Nephron (organoid): ENCODE results near the gene ITPR3.

ENCODE experiments used
- H3K27ac Mint-ChIP-seq, 3 experiments: 2 replicates each; pipeline ENCODE4 v1.8.0; 2020; ENCODE audit warnings: mixed read lengths in 3 of 3, mild to moderate bottlenecking in 2 of 3, moderate library complexity in 1 of 3
- H3K27me3 Mint-ChIP-seq: 2 replicates; pipeline ENCODE4 v1.8.0; 2021; ENCODE audit warnings: low read depth, mild to moderate bottlenecking, moderate library complexity, mixed read lengths
- H3K36me3 Mint-ChIP-seq: 2 replicates; pipeline ENCODE4 v1.8.0; 2020; ENCODE audit warnings: low read depth, mixed read lengths
- H3K4me1 Mint-ChIP-seq: 2 replicates; pipeline ENCODE4 v1.8.0; 2020; ENCODE audit warnings: mixed read lengths
- H3K4me3 Mint-ChIP-seq, 3 experiments: 2 replicates each; pipeline ENCODE4 v1.8.0; 2020; ENCODE audit warnings: mild to moderate bottlenecking in 3 of 3, mixed read lengths in 3 of 3, moderate library complexity in 2 of 3
- H3K9me3 Mint-ChIP-seq: 2 replicates; pipeline ENCODE4 v1.8.0; 2020; ENCODE audit warnings: mixed read lengths
- TF ChIP-seq, protein P1 (sequence below), 3 experiments: fragments of 200-600 bp; sonication (generic); IDR thresholded peaks; one replicate each; pipeline ENCODE4 v1.5.0; 2021; ENCODE audit warnings: antibody characterized with exemption in 3 of 3; ENCODE audit not compliant: unreplicated experiment in 3 of 3

The ITPR3 gene

DNA sequence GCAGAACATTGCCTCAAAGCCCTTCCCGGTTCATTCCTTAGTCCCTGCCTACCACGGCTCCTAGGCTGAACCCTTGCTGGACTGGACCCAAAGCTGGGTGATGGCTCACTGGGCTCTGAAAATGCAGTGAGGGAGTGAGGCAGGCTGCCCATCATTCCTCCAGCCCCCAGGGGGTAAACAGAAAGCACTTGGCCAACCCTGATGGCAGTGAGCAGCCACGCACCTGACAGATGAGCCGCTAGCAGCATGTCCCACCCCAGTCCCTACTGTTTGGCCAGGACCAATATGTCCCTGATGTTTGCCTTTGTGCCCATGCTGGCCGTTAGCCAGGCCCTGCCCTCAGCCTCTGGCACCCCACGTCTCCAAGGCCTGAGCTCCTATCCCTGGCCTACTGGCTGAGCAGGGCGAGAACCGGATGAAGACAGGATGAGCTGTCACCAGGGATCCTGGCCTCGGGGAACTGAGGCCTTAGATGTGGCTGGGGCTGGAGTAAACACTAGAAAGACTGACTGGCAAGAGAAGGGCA, 21.6 kb upstream of the ITPR3 start:
- Mint-ChIP-seq H3K27ac (no peak overlapping the region), H3K4me1 (no peaks in the 10 kb centered on the region)
- TF ChIP-seq, protein P1, sequence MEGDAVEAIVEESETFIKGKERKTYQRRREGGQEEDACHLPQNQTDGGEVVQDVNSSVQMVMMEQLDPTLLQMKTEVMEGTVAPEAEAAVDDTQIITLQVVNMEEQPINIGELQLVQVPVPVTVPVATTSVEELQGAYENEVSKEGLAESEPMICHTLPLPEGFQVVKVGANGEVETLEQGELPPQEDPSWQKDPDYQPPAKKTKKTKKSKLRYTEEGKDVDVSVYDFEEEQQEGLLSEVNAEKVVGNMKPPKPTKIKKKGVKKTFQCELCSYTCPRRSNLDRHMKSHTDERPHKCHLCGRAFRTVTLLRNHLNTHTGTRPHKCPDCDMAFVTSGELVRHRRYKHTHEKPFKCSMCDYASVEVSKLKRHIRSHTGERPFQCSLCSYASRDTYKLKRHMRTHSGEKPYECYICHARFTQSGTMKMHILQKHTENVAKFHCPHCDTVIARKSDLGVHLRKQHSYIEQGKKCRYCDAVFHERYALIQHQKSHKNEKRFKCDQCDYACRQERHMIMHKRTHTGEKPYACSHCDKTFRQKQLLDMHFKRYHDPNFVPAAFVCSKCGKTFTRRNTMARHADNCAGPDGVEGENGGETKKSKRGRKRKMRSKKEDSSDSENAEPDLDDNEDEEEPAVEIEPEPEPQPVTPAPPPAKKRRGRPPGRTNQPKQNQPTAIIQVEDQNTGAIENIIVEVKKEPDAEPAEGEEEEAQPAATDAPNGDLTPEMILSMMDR (IDR thresholded peaks at IDR 0.05; ENCODE audit: unreplicated experiment in 3 of 3) = no peak

DNA sequence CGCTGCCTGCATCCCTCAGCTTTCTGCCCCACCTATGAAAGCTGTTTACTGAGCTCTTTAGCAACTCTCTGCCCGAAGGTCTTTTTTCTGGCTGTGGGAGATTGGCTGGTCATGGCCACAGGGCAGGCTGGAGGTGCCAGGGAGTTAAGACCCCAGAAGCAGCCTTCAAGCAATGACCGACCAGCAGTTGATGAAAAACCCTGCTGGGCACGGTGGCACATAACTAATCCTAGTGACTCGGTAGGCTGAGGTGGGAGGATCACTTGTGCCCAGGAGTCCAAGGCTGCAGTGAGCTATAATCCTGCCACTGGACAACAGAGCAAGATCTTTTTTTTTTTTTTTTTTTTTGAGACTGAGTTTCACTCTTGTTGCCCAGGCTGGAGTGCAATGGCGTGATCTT, 20.4 kb upstream of the ITPR3 start:
- Mint-ChIP-seq H3K36me3 (no peaks in the 10 kb centered on the region), H3K4me3 (no peak overlapping the region), H3K4me1 (no peaks in the 10 kb centered on the region), H3K27ac (no peak overlapping the region), H3K9me3 (peaks cover 15% of the 10 kb centered on the region), H3K27me3 (peaks cover 12% of the 10 kb centered on the region)
- TF ChIP-seq, protein P1 (IDR thresholded peaks at IDR 0.05; ENCODE audit: unreplicated experiment in 3 of 3) = no peak

More for the DNA sequence above, 21.6 kb upstream of the ITPR3 start:
- Mint-ChIP-seq H3K4me3 (no peak overlapping the region), H3K9me3 (peaks cover 8% of the 10 kb centered on the region), H3K27me3 (peaks cover 23% of the 10 kb centered on the region), H3K36me3 (no peaks in the 10 kb centered on the region)

DNA sequence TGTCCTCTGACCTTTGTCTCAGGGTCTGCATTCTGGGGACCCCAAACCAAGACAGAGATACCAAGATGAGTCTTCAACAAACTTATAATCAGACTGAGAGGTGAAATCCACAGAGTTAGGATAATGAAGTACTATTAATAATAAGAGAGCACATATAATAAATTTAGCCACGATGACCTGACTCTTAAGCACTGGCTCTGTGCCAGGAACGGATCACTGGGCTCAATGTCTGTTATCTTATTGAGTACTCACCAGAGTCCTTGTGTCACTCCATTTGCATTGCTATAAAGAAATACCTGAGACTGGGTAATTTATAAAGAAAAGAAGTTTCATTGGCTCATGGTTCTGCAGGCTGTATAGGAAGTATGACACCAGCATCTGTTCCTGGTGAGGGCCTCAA, 18.9 kb upstream of the ITPR3 start:
- Mint-ChIP-seq H3K27me3 (peaks cover 10% of the 10 kb centered on the region), H3K9me3 (peaks cover 15% of the 10 kb centered on the region), H3K36me3 (no peaks in the 10 kb centered on the region), H3K4me3 (no peak overlapping the region), H3K4me1 (no peaks in the 10 kb centered on the region), H3K27ac (no peak overlapping the region)
- TF ChIP-seq, protein P1 (IDR thresholded peaks at IDR 0.05; ENCODE audit: unreplicated experiment in 3 of 3) = no peak

DNA sequence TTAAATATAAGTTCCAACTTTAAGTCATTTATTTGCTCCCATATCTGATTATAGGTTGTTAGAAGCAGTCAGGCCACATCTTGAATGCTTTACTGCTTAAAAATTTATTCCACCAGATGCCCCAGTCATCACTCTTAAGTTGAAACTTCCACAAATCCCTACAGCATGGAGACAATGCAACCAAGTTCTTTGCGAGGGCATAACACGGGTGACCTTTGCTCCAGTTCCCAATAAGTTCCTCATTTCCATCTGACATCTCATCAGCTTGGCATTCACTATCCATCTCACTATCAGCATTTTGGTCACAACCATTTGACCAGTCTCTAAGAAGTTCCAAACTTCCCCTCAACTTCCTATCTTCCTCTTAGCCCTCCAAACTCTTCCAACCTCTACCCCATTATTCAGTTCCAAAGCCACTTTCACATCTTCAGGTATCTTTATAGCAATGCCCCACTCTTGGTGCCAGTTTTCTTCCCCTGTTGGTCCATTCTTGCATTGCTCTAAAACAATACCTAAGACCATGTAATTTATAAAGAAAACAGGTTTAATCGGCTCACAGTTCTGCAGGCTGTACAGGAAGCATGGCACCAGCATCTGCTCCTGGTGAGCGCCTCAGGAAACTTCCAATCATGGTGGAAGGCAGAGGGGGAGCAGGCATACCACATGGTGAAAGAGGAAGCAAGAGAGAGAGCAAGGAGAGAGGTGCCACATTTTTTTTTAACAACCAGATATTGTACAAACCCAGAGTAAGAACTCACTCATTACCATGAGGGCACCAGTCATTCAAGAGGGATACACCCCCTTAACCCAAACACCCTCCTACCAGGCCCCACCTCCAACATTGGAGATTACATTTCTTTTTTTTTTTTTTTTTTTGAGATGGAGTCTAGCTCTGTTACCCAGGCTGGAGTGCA, 15.9 kb upstream of the ITPR3 start:
- Mint-ChIP-seq H3K36me3 (no peaks in the 10 kb centered on the region), H3K9me3 (peaks cover 15% of the 10 kb centered on the region), H3K4me1 (peaks cover 15% of the 10 kb centered on the region), H3K27ac (no peak overlapping the region), H3K27me3 (peaks cover 7% of the 10 kb centered on the region), H3K4me3 (no peak overlapping the region)
- TF ChIP-seq, protein P1 (IDR thresholded peaks at IDR 0.05; ENCODE audit: unreplicated experiment in 3 of 3) = no peak

DNA sequence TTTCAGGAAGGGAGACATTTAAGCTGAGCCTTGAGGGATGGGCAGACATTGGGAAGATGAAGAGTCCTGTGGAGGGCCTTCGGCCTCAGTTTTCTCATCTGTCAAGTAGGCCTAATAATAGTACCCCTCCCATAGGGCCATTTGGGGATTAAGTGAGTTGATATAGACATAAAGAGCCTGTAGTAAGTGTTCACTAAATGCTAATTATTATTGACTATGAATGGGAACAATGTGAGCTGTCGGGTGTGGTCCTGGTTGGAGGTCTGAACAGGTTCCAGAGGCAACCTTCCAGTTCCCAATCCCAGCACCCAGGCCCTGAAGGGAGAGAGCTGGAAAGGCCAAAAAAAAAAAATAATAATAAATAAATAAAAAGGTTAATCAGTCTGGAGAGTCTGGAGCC, 14.5 kb upstream of the ITPR3 start:
- H3K27ac Mint-ChIP-seq = no peak overlapping the region
- H3K27me3 Mint-ChIP-seq = peaks cover 7% of the 10 kb centered on the region
- TF ChIP-seq, protein P1 (IDR thresholded peaks at IDR 0.05; ENCODE audit: unreplicated experiment in 3 of 3) = no peak
- peaks cover 15% of the 10 kb centered on the region for H3K9me3 Mint-ChIP-seq
- peaks cover 22% of the 10 kb centered on the region for H3K4me1 Mint-ChIP-seq
- H3K4me3 Mint-ChIP-seq = no peak overlapping the region
- H3K36me3 Mint-ChIP-seq = no peaks in the 10 kb centered on the region
